ENCODE measurements around the gene COX8A.

Gene COX8A

DNA sequence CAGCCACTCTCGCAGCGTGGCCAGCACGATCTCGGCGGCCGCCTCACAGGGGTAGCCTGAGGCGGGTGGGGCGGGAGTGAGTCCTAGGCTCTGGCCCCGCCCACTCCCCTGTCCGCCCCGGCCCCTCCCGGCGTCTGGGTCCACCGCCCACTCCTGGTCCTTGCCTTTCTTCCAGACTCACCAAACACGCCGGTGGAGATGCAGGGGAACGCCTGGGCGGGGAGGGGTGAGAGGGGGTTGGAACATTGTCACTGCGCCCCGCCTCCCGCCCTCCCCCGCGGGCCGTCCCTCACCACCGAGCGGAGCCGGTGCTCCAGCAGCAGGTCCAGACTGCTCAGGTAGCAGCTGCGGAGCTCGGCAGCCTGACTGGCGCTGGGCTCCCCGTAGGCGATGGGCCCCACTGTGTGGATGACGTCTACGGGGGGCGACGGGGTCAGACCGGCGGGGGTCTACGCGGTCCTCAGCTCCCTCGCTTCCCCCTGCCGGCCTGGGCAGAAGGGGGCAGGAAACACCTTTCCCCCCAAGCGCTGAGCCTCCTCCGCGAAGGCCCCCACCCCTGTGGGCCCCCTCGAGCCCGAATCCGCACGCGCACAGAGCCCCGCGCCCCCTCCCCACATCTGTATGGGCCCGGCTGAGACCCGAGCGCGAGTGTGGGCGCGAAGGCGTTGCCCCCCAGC is 25.1 kb downstream of the COX8A start:
- Histone ChIP-seq H3K27me3 (ENCODE audit: insufficient read depth, poor library complexity, severe bottlenecking) (no peaks in the 10 kb centered on the region), H3K4me3 (replicated peaks; ENCODE audit: insufficient read depth, low read length) (no peak overlapping the region), H3K27ac (replicated peaks) (no peak overlapping the region)
- TF ChIP-seq GABPA (IDR thresholded peaks at IDR 0.05; ENCODE audit: low read depth) (no peak), CTCF (IDR thresholded peaks at IDR 0.05; ENCODE audit: insufficient read depth, low read length) (no peak), POLR2AphosphoS5 (IDR thresholded peaks at IDR 0.05; ENCODE audit: low read depth) (no peak), REST (IDR thresholded peaks at IDR 0.05; ENCODE audit: insufficient replicate concordance, low read depth) (no peak), SPI1 (IDR thresholded peaks at IDR 0.05; ENCODE audit: borderline replicate concordance, low read depth) (no peak)
- no peak for DNase-seq (ENCODE audit: low read depth in 1 of 2, low spot score in 1 of 2)

DNA sequence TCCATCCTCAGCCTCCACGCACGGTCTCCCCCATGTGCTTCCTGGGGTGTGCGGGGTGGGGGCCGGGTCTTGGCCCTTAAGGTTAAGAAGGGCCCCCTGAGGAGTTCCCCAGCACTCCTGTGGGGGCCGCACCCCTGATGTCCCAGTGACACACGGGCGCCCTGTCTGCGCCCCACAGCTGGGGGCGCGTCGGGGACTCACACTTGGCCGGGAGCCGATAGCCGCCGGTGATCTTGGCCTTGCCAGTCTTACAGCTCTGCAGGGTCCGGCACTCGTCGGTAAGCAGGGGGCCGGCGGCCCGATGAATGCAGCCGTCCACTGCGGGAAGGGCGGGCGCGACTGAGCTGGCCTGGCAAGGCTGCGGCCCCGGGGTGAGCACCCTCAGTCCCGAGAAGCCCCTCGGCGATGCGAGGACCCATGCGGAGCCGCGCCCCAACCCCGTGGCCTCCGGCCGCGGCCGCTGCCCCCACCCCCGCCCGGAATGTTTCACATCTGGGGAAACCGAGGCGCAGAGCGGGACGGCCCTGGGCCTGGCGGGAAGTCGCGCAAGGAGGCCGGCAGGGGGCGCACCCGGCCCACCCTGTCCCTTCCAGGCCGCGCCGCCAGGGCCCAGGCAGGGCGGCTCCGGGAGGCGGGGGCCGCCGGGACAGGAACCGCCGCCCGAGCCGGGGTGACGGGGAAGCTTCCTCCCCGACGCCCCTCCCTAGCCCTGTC is 25.8 kb downstream of the COX8A start:
- no peak overlapping the region for H3K4me3 ChIP-seq (replicated peaks; ENCODE audit: insufficient read depth, low read length)
- no peak overlapping the region for H3K27ac ChIP-seq (replicated peaks)
- no peak for TF ChIP-seq REST (IDR thresholded peaks at IDR 0.05; ENCODE audit: insufficient replicate concordance, low read depth)
- TF ChIP-seq CTCF (IDR thresholded peaks at IDR 0.05; ENCODE audit: insufficient read depth, low read length) = peak; percentile 28
- no peaks in the 10 kb centered on the region for H3K27me3 ChIP-seq (ENCODE audit: insufficient read depth, poor library complexity, severe bottlenecking)
- DNase-seq (ENCODE audit: low read depth in 1 of 2, low spot score in 1 of 2) = peak; percentile 39 to 56

DNA sequence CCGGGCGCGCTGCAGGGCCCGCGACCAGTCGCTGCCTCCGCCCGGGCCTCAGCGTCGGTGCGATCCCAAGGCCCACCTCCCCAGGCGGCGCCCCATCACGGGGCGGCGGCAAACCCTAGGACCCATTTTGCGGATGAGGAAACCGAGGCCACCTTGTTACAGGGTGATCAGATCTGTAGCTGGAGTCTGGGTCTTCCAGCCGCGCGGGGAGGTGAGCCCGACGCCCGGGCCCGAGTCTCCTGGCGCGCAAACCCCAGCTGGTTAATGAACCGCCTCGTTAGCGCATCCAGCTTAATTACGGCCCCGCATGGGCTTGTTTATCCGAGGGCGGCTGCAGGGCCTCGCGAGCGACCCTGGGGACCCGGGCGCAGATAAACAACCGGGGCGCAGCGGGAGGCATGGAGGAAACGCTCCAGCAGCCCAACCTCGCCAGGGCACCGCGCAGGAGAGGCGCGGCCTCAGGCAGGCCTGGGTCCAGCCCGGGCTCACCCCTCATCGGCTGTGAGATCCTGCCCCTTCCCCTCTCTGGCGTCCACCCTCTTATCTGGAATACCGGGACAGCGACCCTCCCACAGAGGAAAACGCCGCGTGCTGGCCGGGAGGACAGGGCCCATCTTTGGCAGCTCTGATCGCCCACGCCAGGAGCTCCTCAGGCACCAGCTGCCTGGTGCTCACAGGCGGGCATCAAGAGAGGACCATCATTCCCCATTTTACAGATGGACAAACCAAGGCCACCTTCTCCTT is 26.5 kb downstream of the COX8A start:
- Histone ChIP-seq H3K27ac (replicated peaks) (no peak overlapping the region), H3K4me3 (replicated peaks; ENCODE audit: insufficient read depth, low read length) (no peak overlapping the region), H3K27me3 (ENCODE audit: insufficient read depth, poor library complexity, severe bottlenecking) (no peaks in the 10 kb centered on the region)
- no peak for TF ChIP-seq POLR2AphosphoS5 (IDR thresholded peaks at IDR 0.05; ENCODE audit: low read depth)
- TF ChIP-seq GABPA (IDR thresholded peaks at IDR 0.05; ENCODE audit: low read depth) = no peak
- TF ChIP-seq CTCF (IDR thresholded peaks at IDR 0.05; ENCODE audit: insufficient read depth, low read length) = no peak
- no peak for TF ChIP-seq REST (IDR thresholded peaks at IDR 0.05; ENCODE audit: insufficient replicate concordance, low read depth)
- TF ChIP-seq SPI1 (IDR thresholded peaks at IDR 0.05; ENCODE audit: borderline replicate concordance, low read depth) = no peak
- no peak for DNase-seq (ENCODE audit: low read depth in 1 of 2, low spot score in 1 of 2)

Data from HL-60 (cell line).